ENCODE results near the gene OGG1.

OGG1 gene

GRCh38 chr3:9749645-9750555 lies at the start of gene OGG1:
TSS of gene OGG1 (plus strand) at chr3:9749952. CDS start at chr3:9750287, 335 bp downstream.
- DNase-seq = peak; percentile 95 to 96

- DNase-seq = no peak
These were observed 49.2 kb upstream of the OGG1 start for GRCh38 chr3:9700536-9700935.

DNA sequence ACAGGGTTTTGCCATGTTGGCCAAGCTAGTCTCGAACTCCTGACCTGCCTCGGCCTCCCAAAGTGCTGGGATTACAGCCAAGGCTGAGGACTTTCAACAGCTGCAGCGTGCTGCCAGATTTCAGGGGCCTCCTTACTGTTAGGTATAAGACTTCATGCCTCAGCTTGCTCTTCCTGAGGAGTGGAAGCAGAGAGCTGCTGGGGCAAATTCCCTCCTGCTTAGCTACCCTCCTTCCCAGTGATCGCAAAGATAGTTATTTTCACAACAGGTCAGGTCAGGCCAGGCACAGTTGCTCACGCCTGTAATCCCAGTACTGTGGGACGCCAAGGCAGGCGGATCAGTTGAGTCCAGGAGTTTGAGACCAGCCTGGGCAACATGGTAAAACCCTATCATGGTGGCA lies 48.7 kb upstream of the OGG1 start:
- DNase-seq = no peak

DNA sequence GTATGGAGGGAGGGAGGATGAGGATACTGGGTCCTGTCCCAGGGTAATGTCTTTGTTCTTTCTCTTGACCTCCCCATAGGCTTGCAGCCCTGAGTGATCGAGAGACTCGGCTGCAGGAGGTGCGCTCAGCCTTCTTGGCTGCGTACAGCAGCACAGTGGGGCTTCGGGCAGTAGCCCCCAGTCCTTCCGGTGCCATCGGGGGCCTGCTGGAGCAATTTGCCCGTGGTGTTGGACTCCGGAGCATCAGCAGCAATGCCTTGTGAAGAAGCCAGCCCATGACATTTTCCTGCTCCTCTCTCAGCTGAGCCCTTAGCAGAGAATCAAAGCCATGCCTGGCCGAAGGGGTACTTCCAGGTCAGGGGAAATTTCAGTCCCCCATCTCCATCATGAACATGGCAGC lies 48.0 kb upstream of the OGG1 start:
- no peak for DNase-seq

DNA sequence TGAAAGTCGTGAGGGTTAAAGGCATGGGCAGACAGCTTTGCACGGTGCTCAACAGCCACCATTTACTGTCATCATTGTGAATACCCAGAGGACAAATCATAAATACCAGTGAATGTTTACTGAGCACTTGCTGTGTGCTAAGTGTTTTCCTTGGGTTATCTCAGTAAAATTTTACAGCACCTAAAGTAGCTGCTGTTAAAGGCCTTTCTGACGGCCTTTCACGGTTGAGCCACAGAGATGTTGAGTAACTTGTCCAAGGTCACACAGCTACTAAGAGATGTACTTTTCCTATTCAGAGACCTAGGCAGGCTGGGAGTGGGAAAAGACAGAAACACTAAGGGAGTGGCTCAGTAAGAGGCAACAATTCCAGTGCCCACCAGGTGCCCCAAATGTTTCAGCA lies 46.5 kb upstream of the OGG1 start:
- DNase-seq = no peak

GRCh38 chr3:9703736-9704346 lies 45.9 kb upstream of the OGG1 start, which contains the start of gene CPNE9:
TSS of gene CPNE9 (plus strand) at chr3:9703833. CDS start at chr3:9703997, 164 bp downstream.
- DNase-seq = no peak

DNA sequence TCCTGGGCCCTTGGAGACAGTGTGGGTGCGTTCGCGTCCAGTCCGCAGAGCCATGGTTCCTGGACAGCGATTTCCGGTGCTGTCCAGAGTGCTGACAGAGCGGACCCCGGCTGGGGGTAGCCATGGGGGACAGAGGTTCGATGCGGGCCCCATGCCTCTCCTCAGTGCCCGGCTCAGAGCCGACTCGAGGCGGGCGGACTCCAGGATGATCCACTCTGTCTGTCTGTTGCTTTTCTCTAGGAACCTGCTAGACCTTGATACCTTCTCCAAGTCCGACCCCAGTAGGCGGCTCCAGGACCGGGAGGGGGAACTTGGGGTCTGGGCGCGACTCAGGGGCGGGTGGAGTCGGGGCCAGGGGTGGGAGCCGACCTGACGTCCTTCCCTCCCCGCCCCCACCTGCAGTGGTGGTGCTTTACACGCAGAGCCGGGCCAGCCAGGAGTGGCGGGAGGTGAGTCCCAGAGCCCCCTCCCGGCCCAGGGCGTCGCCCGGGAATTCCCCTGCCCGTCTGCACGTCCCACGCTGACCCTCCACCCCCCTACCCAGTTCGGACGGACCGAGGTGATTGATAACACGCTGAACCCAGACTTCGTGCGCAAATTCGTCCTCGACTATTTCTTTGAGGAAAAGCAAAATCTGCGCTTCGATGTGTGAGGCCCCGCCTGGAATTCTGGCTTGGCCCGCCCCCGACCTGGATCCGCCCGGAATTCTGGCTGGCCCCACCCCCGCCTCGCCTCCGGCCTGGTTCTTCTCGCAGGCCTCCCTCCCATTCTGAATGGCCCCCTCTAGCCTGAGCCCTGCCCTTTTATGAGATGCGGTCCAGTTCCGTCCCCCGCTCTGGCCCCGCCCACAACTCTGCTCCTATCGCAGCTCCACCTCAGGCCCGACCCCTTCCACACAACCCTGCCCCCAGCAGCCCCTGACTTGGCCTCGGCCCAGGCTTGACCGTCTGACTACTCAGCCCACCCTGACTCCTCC lies 45.1 kb upstream of the OGG1 start:
- peak in 1 of 2 donors; percentile 35 for DNase-seq

DNA sequence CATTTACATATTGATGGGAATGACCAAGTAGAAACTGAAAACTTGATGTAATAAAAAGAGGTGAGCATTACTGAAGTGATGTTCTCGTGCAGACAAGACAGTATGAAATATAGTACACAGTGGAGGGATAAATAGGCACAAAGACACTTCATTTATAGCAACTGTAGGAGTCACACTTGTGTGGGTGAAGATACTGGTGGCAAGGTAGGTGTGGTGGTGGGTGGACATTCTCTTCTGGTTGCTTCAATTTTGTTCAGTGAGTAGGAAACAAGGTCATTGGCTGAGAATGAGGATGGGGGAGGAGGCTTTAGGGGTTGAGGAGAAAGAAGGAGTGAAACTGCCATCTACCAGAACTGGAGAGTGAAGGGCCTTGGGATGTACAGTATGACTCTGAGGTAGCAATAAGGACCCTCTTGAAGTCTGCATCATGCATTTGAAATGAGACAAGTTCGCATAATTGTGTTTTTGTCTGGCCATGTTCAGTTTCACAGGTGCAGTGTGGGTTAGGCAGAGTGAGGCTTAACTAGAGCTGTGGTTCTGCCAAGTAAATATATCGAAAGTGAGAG lies 39.5 kb upstream of the OGG1 start:
- no peak for DNase-seq

GRCh38 chr3:9712415-9712814 lies 37.3 kb upstream of the OGG1 start:
- no peak for DNase-seq

GRCh38 chr3:9713142-9713541 lies 36.6 kb upstream of the OGG1 start:
- DNase-seq = no peak

DNA sequence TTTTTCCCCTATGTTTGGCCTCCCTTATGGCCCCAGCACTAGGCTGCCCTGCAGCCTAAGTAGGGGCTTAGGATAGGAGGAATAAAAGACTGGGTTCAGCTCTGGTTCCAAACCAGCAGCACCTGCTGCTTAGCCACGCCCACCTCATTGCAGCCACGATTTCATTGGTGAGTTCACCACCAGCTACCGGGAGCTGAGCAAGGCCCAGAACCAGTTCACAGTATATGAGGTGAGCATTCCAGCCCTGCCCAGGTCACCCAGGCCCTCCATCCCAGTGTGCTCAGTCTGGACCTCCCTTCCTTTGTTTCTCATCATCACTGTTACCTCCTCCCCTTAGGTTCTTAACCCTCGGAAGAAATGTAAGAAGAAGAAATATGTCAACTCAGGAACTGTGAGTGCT lies 34.6 kb upstream of the OGG1 start:
- peak in 1 of 2 donors; percentile 17 for DNase-seq

GRCh38 chr3:9715764-9716437 lies 33.9 kb upstream of the OGG1 start:
- peak; percentile 40 to 41 for DNase-seq

DNA sequence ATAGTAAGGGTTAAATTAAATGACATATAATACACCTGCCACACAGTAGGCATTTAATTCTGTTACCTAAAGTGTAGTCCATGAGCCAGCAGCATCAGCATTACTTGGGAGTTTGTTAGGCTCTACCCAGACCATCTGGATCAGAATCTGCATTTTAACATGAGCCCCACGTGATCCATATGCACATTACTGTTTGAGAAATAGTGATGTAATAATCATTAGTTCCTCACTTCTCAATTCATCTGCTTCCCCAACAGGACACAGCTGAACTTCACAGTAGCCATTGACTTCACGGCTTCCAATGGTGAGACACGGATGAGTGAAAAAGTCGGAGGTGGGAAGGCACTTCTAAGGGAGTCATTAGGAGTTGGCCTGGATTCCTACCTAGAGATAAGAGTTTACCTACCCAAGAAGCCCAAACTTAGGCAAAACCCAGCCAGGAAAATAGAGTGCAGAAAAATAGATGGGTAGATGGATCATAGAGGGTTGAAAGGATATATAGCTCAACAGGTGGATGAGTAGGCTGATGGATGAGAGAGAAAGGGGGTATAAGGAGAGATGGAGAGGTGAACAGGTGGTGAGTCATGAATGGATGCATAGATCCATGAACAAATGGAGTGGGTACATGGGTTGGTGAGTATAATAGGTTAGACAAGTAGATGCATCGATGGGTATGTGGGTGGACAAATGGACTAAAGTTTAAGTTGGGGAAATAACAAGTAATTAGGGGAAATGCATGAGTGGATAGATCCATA lies 32.8 kb upstream of the OGG1 start:
- DNase-seq = no peak

- DNase-seq = no peak
These were observed 32.2 kb upstream of the OGG1 start for GRCh38 chr3:9717563-9717962.

- DNase-seq = no peak
These were observed 31.6 kb upstream of the OGG1 start for GRCh38 chr3:9718118-9718517.

- no peak for DNase-seq
These were observed 28.6 kb upstream of the OGG1 start for GRCh38 chr3:9721015-9721699.

GRCh38 chr3:9721700-9722060 lies 28.1 kb upstream of the OGG1 start:
- no peak for DNase-seq

DNA sequence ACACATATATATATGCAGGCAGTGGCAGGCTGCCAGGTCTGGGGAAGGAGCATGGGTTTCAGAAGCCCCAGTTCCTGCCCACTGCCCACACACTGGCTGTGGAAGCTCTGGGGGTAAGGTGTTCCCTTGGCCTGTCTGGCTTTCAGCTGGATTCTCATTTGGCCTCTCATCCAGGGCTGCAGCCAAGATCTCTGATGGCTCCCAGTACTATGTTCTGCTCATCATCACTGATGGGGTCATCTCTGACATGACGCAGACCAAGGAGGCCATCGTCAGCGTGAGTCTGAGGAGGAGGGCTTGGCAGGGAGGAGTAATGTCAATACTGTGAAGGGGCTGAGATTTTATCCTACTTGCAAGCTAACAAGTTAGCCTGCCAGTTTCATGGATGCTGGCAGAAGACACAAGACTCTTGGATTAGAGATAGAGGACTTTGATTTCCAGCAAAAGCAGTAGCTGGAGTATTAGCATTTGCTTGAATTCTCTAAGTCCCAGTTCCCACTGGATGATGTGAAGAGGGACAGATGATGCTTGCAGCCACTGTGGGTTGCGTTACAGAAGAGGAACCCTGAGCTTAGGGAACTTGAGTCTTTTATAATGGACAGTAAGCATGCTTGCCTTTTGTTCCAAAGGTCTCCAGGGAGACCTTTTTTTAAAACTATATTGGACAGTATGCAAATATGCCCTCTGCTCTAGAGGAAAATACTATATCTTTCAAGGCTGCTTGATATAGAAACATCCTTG lies 23.8 kb upstream of the OGG1 start:
- no peak for DNase-seq

DNA sequence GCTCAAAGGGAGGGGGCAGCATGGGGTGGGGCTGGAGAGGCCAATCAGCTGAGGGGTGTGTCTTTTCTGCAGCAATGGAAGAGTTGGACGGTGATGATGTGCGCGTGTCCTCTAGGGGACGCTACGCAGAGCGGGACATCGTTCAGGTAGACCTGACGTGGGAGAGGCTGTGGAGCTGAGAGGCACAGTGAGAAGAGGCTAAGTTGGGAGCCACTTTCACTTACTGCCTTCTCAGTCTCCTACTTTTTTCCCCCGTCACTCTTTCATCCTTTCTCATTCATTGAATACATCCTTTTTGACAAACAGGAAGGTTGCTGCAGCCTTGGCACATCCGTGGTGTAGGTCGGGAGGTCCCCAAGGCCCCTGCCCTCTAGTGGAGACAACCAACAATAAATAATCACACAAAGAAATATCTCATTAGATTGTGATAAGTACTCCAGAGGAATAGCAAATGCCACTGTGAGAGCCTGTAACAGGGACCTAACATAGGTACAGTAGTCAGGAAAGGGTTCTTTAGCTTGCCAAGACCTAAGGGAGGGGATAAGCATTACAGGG lies 22.6 kb upstream of the OGG1 start:
- DNase-seq = peak; percentile 55 to 60

DNA sequence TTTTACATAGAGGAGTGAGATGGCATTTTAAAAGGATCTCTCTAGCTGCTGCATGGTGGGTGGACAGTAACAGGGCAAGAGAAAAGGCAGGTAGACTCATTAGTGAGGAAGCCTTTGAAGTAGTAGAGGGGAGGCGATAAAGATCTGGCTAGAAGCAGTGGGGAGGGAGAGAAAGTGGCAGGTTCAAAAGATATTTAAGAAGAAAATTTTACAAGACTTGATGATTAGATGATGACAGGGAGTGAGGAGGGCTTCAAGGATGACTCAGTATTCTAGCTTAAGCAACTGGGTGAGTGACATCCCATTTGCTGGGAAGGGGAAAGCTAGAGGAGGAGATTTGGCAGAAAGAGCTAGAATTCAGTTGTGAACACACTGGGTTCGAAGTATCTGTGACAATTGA lies 22.0 kb upstream of the OGG1 start:
- no peak for DNase-seq

Measured in stimulated activated CD4-positive, alpha-beta T cell treated with anti-CD3 and anti-CD28 coated beads, Interleukin-2, amount 100 ng/mL, for 24 hours (primary cell).